ENCODE data around the gene ADPRM.

GRCh38 chr17:10681866-10682446 lies 15.4 kb upstream of the ADPRM start:
- TF ChIP-seq CTCF (IDR thresholded peaks at IDR 0.05) (no peak), POLR2A (IDR thresholded peaks at IDR 0.05) (no peak), POLR2AphosphoS5 (IDR thresholded peaks at IDR 0.05) (no peak), EP300 (IDR thresholded peaks at IDR 0.05) (no peak)
